Activated naive CD8-positive, alpha-beta T cell treated with anti-CD3 and anti-CD28 coated beads, Interleukin-2, amount 50 U/mL, for 16 hours (primary cell): ENCODE data around the gene OSR1.
"Not testable (repeated sequence)": the region's sequence is repeated elsewhere in the genome, so short reads cannot be mapped to it uniquely, and the experiment has no call there.

Experiments
- DNase-seq: peaks from one replicate; pipeline ENCODE4 v3.0.0-alpha.2; 2020; ENCODE audit warnings: low read depth, low spot score

The OSR1 gene

GRCh38 chr2:19332503-19332902 is 25.9 kb downstream of the OSR1 start:
- no peak for DNase-seq

- no peak for DNase-seq
Measured at GRCh38 chr2:19331450-19331849, 27.0 kb downstream of the OSR1 start.

- DNase-seq: no peak
Measured at GRCh38 chr2:19330436-19330835, 28.0 kb downstream of the OSR1 start.

GRCh38 chr2:19329445-19329844 is 29.0 kb downstream of the OSR1 start:
- DNase-seq: no peak

- DNase-seq: no peak
Measured at GRCh38 chr2:19327496-19327895, 30.9 kb downstream of the OSR1 start.

- DNase-seq: no peak
Measured at GRCh38 chr2:19321946-19322345, 36.5 kb downstream of the OSR1 start.

- no peak for DNase-seq
Measured at GRCh38 chr2:19320813-19321212, 37.6 kb downstream of the OSR1 start.

GRCh38 chr2:19319698-19320097 is 38.7 kb downstream of the OSR1 start:
- DNase-seq: no peak

- DNase-seq: no peak
Measured at GRCh38 chr2:19319064-19319463, 39.4 kb downstream of the OSR1 start.

GRCh38 chr2:19313553-19313952 is 44.9 kb downstream of the OSR1 start:
- DNase-seq: no peak

GRCh38 chr2:19312949-19313348 is 45.5 kb downstream of the OSR1 start:
- DNase-seq: no peak

GRCh38 chr2:19306065-19306464 is 52.4 kb downstream of the OSR1 start:
- DNase-seq: not testable (repeated sequence)

GRCh38 chr2:19305400-19306055 is 52.9 kb downstream of the OSR1 start:
- not testable (repeated sequence) for DNase-seq

- DNase-seq: no peak
Measured at GRCh38 chr2:19301706-19302105, 56.7 kb downstream of the OSR1 start.
